ENCODE measurements around the gene SHC1. TPM values are rescaled to one million over a fixed set of nuclear protein-coding genes. Genes with fewer than 3 reads are reported as not detected.

The SHC1 gene
- 155 TPM for total RNA-seq (ENCODE audit: unreplicated experiment)
- long read RNA-seq, transcript SHC1-210 (12 exons, 3,481 nt): major isoform, 9 of 33 reads
- long read RNA-seq, partial matches to known transcripts: 1 of 33 reads
- long read RNA-seq, other reads (novel, unspliced or antisense): 19 of 33 reads

GRCh38 chr1:154970631-154971340, at the start of gene SHC1:
TSS of gene SHC1 (minus strand) at chr1:154970747. CDS start at chr1:154970526, 221 bp downstream.
- Mint-ChIP-seq H3K27me3 (ENCODE audit: unreplicated experiment) (peaks cover 9% of the 10 kb centered on the region), H3K4me1 (ENCODE audit: low read depth, unreplicated experiment) (peaks cover 31% of the 10 kb centered on the region), H3K27ac (ENCODE audit: unreplicated experiment) (peak within 1 kb of the TSS; percentile 98), H3K9me3 (ENCODE audit: unreplicated experiment) (peaks cover 6% of the 10 kb centered on the region), H3K36me3 (ENCODE audit: unreplicated experiment) (no peaks in the 10 kb centered on the region), H3K4me3 (ENCODE audit: unreplicated experiment) (peak within 1 kb of the TSS; percentile 98)
- TF ChIP-seq CTCF (IDR thresholded peaks at IDR 0.05; ENCODE audit: partially characterized antibody, unreplicated experiment): no peak
- peak; percentile 92 for DNase-seq

GRCh38 chr1:155019377-155020245, 49.1 kb upstream of the SHC1 start:
- H3K27me3 Mint-ChIP-seq (ENCODE audit: unreplicated experiment): peaks cover 12% of the 10 kb centered on the region
- H3K4me1 Mint-ChIP-seq (ENCODE audit: low read depth, unreplicated experiment): peaks cover 19% of the 10 kb centered on the region
- peak overlapping the region; percentile 54 for H3K4me3 Mint-ChIP-seq (ENCODE audit: unreplicated experiment)
- peak overlapping the region; percentile 71 for H3K27ac Mint-ChIP-seq (ENCODE audit: unreplicated experiment)
- DNase-seq: no peak
- no peak for TF ChIP-seq CTCF (IDR thresholded peaks at IDR 0.05; ENCODE audit: partially characterized antibody, unreplicated experiment)
- H3K9me3 Mint-ChIP-seq (ENCODE audit: unreplicated experiment): peaks cover 12% of the 10 kb centered on the region
- no peaks in the 10 kb centered on the region for H3K36me3 Mint-ChIP-seq (ENCODE audit: unreplicated experiment)

GRCh38 chr1:155018617-155019348, 48.2 kb upstream of the SHC1 start:
- Mint-ChIP-seq H3K27me3 (ENCODE audit: unreplicated experiment) (peaks cover 12% of the 10 kb centered on the region), H3K36me3 (ENCODE audit: unreplicated experiment) (no peaks in the 10 kb centered on the region), H3K27ac (ENCODE audit: unreplicated experiment) (peak overlapping the region; percentile 71), H3K4me3 (ENCODE audit: unreplicated experiment) (peak overlapping the region; percentile 15), H3K4me1 (ENCODE audit: low read depth, unreplicated experiment) (peaks cover 19% of the 10 kb centered on the region), H3K9me3 (ENCODE audit: unreplicated experiment) (peaks cover 12% of the 10 kb centered on the region)
- no peak for TF ChIP-seq CTCF (IDR thresholded peaks at IDR 0.05; ENCODE audit: partially characterized antibody, unreplicated experiment)
- no peak for DNase-seq

GRCh38 chr1:155017946-155018316, 47.4 kb upstream of the SHC1 start:
- Mint-ChIP-seq H3K27me3 (ENCODE audit: unreplicated experiment) (peaks cover 12% of the 10 kb centered on the region), H3K4me3 (ENCODE audit: unreplicated experiment) (peak overlapping the region; percentile 71), H3K36me3 (ENCODE audit: unreplicated experiment) (no peaks in the 10 kb centered on the region), H3K4me1 (ENCODE audit: low read depth, unreplicated experiment) (peaks cover 19% of the 10 kb centered on the region), H3K9me3 (ENCODE audit: unreplicated experiment) (peaks cover 12% of the 10 kb centered on the region), H3K27ac (ENCODE audit: unreplicated experiment) (peak overlapping the region; percentile 84)
- no peak for DNase-seq
- no peak for TF ChIP-seq CTCF (IDR thresholded peaks at IDR 0.05; ENCODE audit: partially characterized antibody, unreplicated experiment)

Measured in glutamatergic neuron (in vitro differentiated cells).